ENCODE results near the gene IL36RN.
"Not testable (repeated sequence)": the region's sequence is repeated elsewhere in the genome, so short reads cannot be mapped to it uniquely, and the experiment has no call there.

Gene IL36RN

GRCh38 chr2:113075600-113075999 is 16.6 kb downstream of the IL36RN start:
- no peak for DNase-seq

GRCh38 chr2:113076954-113077669 is 18.1 kb downstream of the IL36RN start:
- DNase-seq = no peak

GRCh38 chr2:113077921-113078320 is 18.9 kb downstream of the IL36RN start:
- no peak for DNase-seq

GRCh38 chr2:113078350-113078839 is 19.4 kb downstream of the IL36RN start:
- no peak for DNase-seq

GRCh38 chr2:113079131-113079530 is 20.1 kb downstream of the IL36RN start:
- no peak for DNase-seq

GRCh38 chr2:113080134-113080533 is 21.1 kb downstream of the IL36RN start:
- no peak for DNase-seq

GRCh38 chr2:113081488-113082210 is 22.7 kb downstream of the IL36RN start:
- no peak for DNase-seq

- no peak for DNase-seq
Measured at GRCh38 chr2:113083296-113083695, 24.3 kb downstream of the IL36RN start.

- no peak for DNase-seq
Measured at GRCh38 chr2:113084249-113085000, 25.4 kb downstream of the IL36RN start.

GRCh38 chr2:113085542-113085941 is 26.5 kb downstream of the IL36RN start:
- no peak for DNase-seq

- DNase-seq = no peak
Measured at GRCh38 chr2:113088213-113088992, 29.4 kb downstream of the IL36RN start.

- no peak for DNase-seq
Measured at GRCh38 chr2:113089916-113090315, 30.9 kb downstream of the IL36RN start.

- no peak for DNase-seq
Measured at GRCh38 chr2:113091231-113091896, 32.4 kb downstream of the IL36RN start.

GRCh38 chr2:113092864-113093612 is 34.0 kb downstream of the IL36RN start:
- no peak for DNase-seq

- no peak for DNase-seq
Measured at GRCh38 chr2:113093613-113093977, 34.6 kb downstream of the IL36RN start.

GRCh38 chr2:113096306-113096705 is 37.3 kb downstream of the IL36RN start:
- not testable (repeated sequence) for DNase-seq

GRCh38 chr2:113096842-113097618 is 38.0 kb downstream of the IL36RN start:
- DNase-seq = not testable (repeated sequence)

- no peak for DNase-seq
Measured at GRCh38 chr2:113098041-113098440, 39.0 kb downstream of the IL36RN start.

- DNase-seq = no peak
Measured at GRCh38 chr2:113098532-113098931, 39.5 kb downstream of the IL36RN start.

- no peak for DNase-seq
Measured at GRCh38 chr2:113102133-113102532, 43.1 kb downstream of the IL36RN start.

- DNase-seq = no peak
Measured at GRCh38 chr2:113103277-113103676, 44.3 kb downstream of the IL36RN start.
